NCI-H146 treated with DMSO at 0.1 percent for 48 hours (cell line): Measurements from ENCODE around the gene DDN.

Source experiments
- DNase-seq: peaks from one replicate; lab custom pipeline; 2025; ENCODE audit not compliant: unreplicated experiment; lab: John Stamatoyannopoulos, UW

DDN gene

GRCh38 chr12:49031573-49032161 lies 32.5 kb upstream of the DDN start:
- no peak for DNase-seq

- no peak for DNase-seq
These were observed 31.8 kb upstream of the DDN start for GRCh38 chr12:49030714-49031572.

GRCh38 chr12:49030119-49030518 lies 30.9 kb upstream of the DDN start:
- no peak for DNase-seq

- no peak for DNase-seq
These were observed 29.6 kb upstream of the DDN start for GRCh38 chr12:49028666-49029275.

- DNase-seq = no peak
These were observed 28.8 kb upstream of the DDN start for GRCh38 chr12:49027846-49028555.

GRCh38 chr12:49026678-49027480 lies 27.7 kb upstream of the DDN start:
- DNase-seq = no peak

- DNase-seq = no peak
These were observed 26.9 kb upstream of the DDN start for GRCh38 chr12:49026101-49026500.

- DNase-seq = no peak
These were observed 26.3 kb upstream of the DDN start for GRCh38 chr12:49025463-49025862.

GRCh38 chr12:49024543-49024942 lies 25.4 kb upstream of the DDN start:
- DNase-seq = no peak

GRCh38 chr12:49023812-49024211 lies 24.6 kb upstream of the DDN start:
- DNase-seq = no peak

GRCh38 chr12:49022558-49023178 lies 23.5 kb upstream of the DDN start:
- DNase-seq = no peak

- no peak for DNase-seq
These were observed 22.2 kb upstream of the DDN start for GRCh38 chr12:49021292-49021915.

- no peak for DNase-seq
These were observed 21.3 kb upstream of the DDN start for GRCh38 chr12:49020441-49020840.

GRCh38 chr12:49019443-49020324 lies 20.5 kb upstream of the DDN start:
- DNase-seq = no peak

GRCh38 chr12:49019120-49019430 lies 19.9 kb upstream of the DDN start:
- DNase-seq = no peak

GRCh38 chr12:49018261-49019119 lies 19.3 kb upstream of the DDN start, which contains the start of gene PRKAG1:
TSS of gene PRKAG1 (minus strand) at chr12:49018776. CDS start at chr12:49018740, 36 bp downstream.
- DNase-seq = peak; percentile 92

- no peak for DNase-seq
These were observed 18.7 kb upstream of the DDN start for GRCh38 chr12:49017891-49018260.

GRCh38 chr12:49015196-49015595 lies 16.0 kb upstream of the DDN start:
- no peak for DNase-seq
